SK-N-MC (cell line): ENCODE measurements around the gene CD19.

Experiments used
- EZH2 ChIP-seq: fragments of 200-600 bp; sonication (generic); IDR thresholded peaks from one replicate; pipeline ENCODE4 v1.6.1; 2017; ENCODE audit warnings: antibody characterized with exemption
- POLR2AphosphoS5 ChIP-seq: IDR thresholded peaks from 2 replicates; pipeline ENCODE4 v1.6.1; 2012; ENCODE audit warnings: mild to moderate bottlenecking, low read depth, low read length, borderline replicate concordance

DNA sequence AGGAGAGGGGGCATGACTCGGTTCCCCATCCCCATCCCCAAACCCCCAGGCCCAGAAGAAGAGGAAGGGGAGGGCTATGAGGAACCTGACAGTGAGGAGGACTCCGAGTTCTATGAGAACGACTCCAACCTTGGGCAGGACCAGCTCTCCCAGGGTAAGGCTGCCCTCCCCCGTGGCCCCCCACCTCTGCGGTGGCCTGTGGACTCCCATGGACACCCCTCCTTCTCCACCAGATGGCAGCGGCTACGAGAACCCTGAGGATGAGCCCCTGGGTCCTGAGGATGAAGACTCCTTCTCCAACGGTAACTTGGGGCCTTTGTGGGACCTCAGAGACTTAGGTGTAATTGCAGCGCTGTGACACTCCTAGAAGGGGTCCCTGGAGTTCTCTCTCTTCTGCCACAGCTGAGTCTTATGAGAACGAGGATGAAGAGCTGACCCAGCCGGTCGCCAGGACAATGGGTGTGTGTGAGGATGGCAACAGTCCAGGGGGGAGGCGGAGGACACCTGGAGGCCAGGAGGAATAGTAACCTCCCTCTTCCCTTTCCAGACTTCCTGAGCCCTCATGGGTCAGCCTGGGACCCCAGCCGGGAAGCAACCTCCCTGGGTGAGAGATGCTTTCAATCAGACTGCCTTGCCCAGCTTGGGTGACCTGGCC, 5.6 kb downstream of the CD19 start:
- no peak for TF ChIP-seq POLR2AphosphoS5
- no peak for TF ChIP-seq EZH2
